NT2/D1 (cell line): ENCODE results near the gene ANKRD22.

Experiments
- SUZ12 ChIP-seq: IDR thresholded peaks from 2 replicates; pipeline ENCODE4 v1.6.1; 2011; ENCODE audit not compliant: insufficient read length, insufficient read depth; ENCODE audit errors: extremely low read depth
- ZNF274 ChIP-seq: IDR thresholded peaks from 2 replicates; pipeline ENCODE4 v1.6.1; 2011; ENCODE audit warnings: mild to moderate bottlenecking, low read depth, low read length

- TF ChIP-seq SUZ12 (no peak), ZNF274 (no peak)
Measured at GRCh38 chr10:88840104-88840503, 11.5 kb downstream of the ANKRD22 start.
